Smooth muscle cell of bladder (primary cell): Measurements from ENCODE around the gene SKIL. TPM values are rescaled to one million over a fixed set of nuclear protein-coding genes. Genes with fewer than 3 reads are reported as not detected.

Experiments used
- total RNA-seq: library from RNA; depleted of rRNA; stranded (reverse); fragments of >200 nt; gene quantifications from 2 replicates; pipeline ENCODE4 v1.2.3, GENCODE V29; 2014

The SKIL gene
- 72.5 and 88.7 TPM in 2 replicates for total RNA-seq

DNA sequence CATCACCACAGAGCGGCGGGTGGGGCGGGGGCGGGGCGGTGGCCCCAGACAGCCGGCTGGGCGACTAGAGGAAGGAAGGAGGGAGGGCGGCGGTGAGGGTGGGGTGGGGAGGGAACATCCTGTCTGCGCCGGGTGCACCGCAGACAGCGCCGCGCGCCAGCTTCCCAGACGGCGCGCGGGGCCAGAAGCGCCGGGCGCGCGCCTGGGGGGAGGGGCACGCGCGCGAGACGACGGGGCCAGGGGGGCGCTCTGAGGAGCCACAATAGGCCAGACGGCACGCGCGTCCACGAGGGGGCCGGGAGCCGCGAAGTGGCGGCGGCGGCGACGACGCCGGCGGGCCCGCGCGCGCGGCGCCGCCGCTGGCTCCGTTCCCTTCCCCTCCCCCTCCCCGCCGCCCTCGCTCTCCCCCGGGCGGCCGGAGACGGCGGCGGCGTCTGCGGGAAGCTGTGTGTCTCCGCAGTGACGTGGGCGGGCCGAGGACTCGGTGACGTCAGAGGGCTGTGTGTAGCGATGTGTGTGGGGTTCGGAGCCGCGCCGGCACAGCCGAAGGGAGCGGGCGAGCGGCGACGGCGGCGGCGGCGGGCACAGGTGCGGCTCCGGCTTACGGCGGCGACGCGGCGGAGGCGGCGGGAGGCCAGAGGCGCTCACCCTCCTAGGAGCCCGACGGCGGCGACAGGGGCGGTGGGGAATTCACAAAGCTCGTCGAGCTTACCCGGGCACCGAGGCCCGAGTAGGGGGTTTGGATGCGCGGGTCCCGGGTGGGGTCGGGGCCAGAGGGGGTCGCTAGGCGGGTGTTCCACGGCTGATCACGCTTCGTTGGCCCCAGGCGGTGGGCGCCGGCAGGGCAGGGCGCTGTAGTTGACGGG lies at the start of gene SKIL:
Gene SKIL (plus strand): TSS at position 540 of the 866 bp plus-strand sequence. CDS start 2,617 bp downstream, outside the sequence.

DNA sequence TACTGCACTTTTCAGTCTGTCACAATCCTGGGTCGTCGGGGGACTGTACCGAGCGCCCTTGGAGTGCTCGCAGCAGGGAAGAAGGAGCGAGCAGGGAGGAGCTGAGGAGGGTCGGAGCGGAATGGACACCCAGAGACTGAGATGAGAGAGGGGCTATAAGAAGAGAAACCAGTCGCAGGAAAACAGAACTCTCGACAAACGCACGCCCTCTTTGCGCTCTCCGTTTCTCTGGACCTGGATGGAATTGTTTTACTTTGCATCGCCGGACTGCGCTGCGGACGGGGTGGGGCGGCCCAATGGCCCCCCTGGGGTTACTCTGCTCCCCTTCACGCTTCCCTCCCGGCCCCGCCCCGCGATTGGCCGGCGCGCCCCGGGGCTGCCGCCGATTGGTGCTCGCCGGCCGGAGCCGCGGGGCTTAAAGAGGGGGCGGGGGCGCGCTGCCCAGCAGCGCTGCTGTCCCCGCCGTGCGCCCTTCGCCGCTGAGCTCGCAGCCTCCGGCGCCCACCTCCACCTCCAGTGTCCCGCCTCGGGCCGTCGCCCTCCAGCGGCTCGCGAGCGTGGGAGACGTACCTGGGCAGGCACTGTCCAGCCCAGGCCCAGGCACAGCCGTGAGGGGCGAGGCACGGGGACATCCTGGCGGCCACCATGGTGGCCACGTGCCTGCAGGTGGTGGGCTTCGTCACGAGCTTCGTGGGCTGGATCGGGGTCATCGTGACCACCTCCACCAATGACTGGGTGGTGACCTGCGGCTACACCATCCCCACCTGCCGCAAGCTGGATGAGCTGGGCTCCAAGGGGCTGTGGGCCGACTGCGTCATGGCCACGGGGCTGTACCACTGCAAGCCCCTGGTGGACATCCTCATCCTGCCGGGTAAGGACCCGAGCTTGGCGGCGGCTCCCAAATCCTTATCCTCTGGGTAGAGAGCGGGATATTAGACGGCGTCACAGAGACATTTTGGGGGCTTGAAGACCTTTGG lies 61.2 kb downstream of the SKIL start, which contains the start of gene CLDN11:
Gene CLDN11 (plus strand): TSS at position 447 of the 977 bp plus-strand sequence. CDS start 199 bp downstream, at position 646.

Other genes with a start within 250 kb of the SKIL start
- gene PHC3, start 176.0 kb upstream of the SKIL start, total RNA-seq: 19.9 TPM in 2 replicates
- 72.0 and 86.7 TPM in 2 replicates for gene PRKCI, start 135.3 kb upstream of the SKIL start, total RNA-seq
- 563 and 624 TPM in 2 replicates for gene CLDN11, start 61.2 kb downstream of the SKIL start, total RNA-seq
- 4.1 TPM in 2 replicates for gene SLC7A14, start 228.4 kb downstream of the SKIL start, total RNA-seq